Osteoblast (primary cell): ENCODE measurements around the gene SLC30A10. TPM values are rescaled to one million over a fixed set of nuclear protein-coding genes. Genes with fewer than 3 reads are reported as not detected.
"Not testable (repeated sequence)": the region's sequence is repeated elsewhere in the genome, so short reads cannot be mapped to it uniquely, and the experiment has no call there.

Experiments
- DNase-seq: peaks from one replicate; pipeline ENCODE4 v3.0.0; 2011; ENCODE audit warnings: low spot score, mixed read lengths; ENCODE audit not compliant: insufficient read length; ENCODE audit errors: missing footprints
- H2AFZ ChIP-seq: 2 replicates; pipeline ENCODE4 v1.6.0; 2011; ENCODE audit warnings: mild to moderate bottlenecking, low read length
- H3K27ac ChIP-seq: 2 replicates; pipeline ENCODE4 v1.5.1; 2011; ENCODE audit warnings: mild to moderate bottlenecking, low read depth, low read length, moderate library complexity
- H3K27me3 ChIP-seq: 2 replicates; pipeline ENCODE4 v1.6.0; 2012; ENCODE audit warnings: mild to moderate bottlenecking, control low read depth, inconsistent platforms, low read length, moderate library complexity; ENCODE audit not compliant: insufficient read depth
- H3K36me3 ChIP-seq: 2 replicates; pipeline ENCODE4 v1.5.1; 2011; ENCODE audit warnings: mild to moderate bottlenecking, low read length, control low read depth, moderate library complexity; ENCODE audit not compliant: insufficient read depth
- H3K4me1 ChIP-seq: 2 replicates; pipeline ENCODE4 v1.5.1; 2011; ENCODE audit warnings: mild to moderate bottlenecking, low read length, control low read depth, moderate library complexity; ENCODE audit not compliant: insufficient read depth
- H3K4me2 ChIP-seq: 2 replicates; pipeline ENCODE4 v1.6.0; 2011; ENCODE audit warnings: mild to moderate bottlenecking, low read length; ENCODE audit not compliant: insufficient read depth
- H3K4me3 ChIP-seq: fragments of 200-600 bp; sonication (generic); 3 replicates; pipeline ENCODE4 v1.5.1; 2012; ENCODE audit warnings: mild to moderate bottlenecking, low read length, inconsistent platforms; ENCODE audit not compliant: insufficient read depth
- H3K79me2 ChIP-seq: 2 replicates; pipeline ENCODE4 v1.6.0; 2012; ENCODE audit warnings: mild to moderate bottlenecking, low read length, control low read depth, inconsistent platforms; ENCODE audit not compliant: insufficient read depth
- H3K9me3 ChIP-seq: 2 replicates; pipeline ENCODE4 v1.5.1; 2011; ENCODE audit warnings: low read depth, low read length, control low read depth
- H4K20me1 ChIP-seq: 2 replicates; pipeline ENCODE4 v1.6.0; 2012; ENCODE audit warnings: mild to moderate bottlenecking, low read length, control low read depth; ENCODE audit not compliant: insufficient read depth
- total RNA-seq: library from RNA; depleted of rRNA; stranded (reverse); fragments of >200 nt; gene quantifications from 2 replicates; pipeline ENCODE4 v1.2.3, GENCODE V29; 2012
- TF ChIP-seq, protein P1 (sequence below): IDR thresholded peaks from 2 replicates; pipeline ENCODE4 v1.5.1; 2011; ENCODE audit warnings: mild to moderate bottlenecking, low read depth, low read length, moderate library complexity; ENCODE audit errors: extremely low read depth

Gene SLC30A10
- total RNA-seq, 1 donor, result 0.36 TPM

DNA sequence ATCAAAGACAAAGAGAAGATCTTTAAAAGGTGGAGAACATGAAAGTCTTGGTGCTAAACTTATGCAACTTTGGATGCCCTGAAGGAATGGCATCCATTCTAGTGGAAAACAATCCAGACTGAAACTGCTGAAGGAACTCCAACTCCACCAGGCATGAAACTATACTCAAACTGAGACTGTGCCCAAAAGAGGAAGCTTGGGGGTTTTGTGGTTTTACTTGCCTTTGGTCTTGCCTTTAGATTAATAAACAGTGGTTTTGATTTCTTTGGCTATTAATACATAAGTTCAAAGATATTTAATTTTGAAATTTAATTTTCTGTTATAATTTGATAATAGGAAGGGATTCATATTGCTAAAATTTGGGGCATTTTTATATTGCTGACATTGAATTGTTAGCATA lies 17.4 kb upstream of the SLC30A10 start:
- DNase-seq, result no peak
- no peaks in the 10 kb centered on the region for H3K79me2 ChIP-seq
- TF ChIP-seq, protein P1, sequence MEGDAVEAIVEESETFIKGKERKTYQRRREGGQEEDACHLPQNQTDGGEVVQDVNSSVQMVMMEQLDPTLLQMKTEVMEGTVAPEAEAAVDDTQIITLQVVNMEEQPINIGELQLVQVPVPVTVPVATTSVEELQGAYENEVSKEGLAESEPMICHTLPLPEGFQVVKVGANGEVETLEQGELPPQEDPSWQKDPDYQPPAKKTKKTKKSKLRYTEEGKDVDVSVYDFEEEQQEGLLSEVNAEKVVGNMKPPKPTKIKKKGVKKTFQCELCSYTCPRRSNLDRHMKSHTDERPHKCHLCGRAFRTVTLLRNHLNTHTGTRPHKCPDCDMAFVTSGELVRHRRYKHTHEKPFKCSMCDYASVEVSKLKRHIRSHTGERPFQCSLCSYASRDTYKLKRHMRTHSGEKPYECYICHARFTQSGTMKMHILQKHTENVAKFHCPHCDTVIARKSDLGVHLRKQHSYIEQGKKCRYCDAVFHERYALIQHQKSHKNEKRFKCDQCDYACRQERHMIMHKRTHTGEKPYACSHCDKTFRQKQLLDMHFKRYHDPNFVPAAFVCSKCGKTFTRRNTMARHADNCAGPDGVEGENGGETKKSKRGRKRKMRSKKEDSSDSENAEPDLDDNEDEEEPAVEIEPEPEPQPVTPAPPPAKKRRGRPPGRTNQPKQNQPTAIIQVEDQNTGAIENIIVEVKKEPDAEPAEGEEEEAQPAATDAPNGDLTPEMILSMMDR, result no peak

DNA sequence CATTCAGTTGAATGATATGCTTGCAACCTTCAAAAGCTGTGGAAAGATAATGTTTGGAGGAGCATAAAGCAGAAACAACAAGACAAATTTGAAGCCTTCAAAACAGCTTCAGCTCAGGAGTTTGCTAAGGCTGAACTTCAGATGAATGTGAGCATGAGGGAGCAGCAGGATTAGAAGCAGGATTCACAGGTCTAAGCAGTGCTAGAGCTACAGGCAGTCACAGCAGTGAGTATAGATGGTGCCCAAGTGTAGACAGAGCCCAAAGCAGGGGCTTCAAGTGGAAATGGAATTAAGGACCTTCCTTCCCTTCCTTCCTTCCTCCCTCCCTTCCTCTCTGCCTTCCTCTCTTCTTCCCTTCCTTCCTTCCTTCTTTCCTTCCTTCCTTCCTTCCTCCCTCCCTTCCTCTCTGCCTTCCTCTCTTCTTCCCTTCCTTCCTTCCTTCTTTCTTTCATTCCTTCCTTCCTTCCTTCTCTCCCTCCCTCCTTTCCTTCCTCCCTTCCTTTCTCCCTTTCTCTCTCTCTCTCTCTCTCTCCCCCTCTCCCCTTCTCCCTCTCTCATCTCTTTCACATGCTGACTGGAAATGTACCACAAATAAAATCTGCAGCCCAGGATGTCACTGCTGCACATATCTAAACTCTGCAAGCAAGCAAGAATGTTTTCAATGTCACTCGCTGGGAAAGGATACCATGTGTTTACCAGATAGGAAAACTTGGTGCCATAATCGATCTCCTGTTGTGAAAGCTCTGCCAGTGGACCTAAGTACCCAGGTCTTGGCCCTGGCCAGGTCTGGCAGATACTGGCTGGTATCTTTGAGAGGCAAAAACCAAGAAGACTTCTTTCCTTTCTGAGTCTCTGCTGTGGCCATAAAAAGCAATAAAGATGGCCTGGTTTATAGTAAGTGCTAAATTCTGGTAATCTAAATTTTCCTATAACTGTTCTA lies 13.1 kb upstream of the SLC30A10 start:
- H3K9me3 ChIP-seq, result no peaks in the 10 kb centered on the region
- no peak overlapping the region for H2AFZ ChIP-seq
- TF ChIP-seq, protein P1, result no peak
- no peak for DNase-seq
- no peak overlapping the region for H3K4me3 ChIP-seq
- H3K79me2 ChIP-seq, result no peaks in the 10 kb centered on the region
- H3K27me3 ChIP-seq, result no peaks in the 10 kb centered on the region
- no peak overlapping the region for H3K4me2 ChIP-seq
- no peak overlapping the region for H3K27ac ChIP-seq
- H4K20me1 ChIP-seq, result no peaks in the 10 kb centered on the region
- no peaks in the 10 kb centered on the region for H3K36me3 ChIP-seq
- H3K4me1 ChIP-seq, result no peaks in the 10 kb centered on the region

More for the DNA sequence above, 17.4 kb upstream of the SLC30A10 start:
- no peaks in the 10 kb centered on the region for H3K36me3 ChIP-seq
- H3K27ac ChIP-seq, result no peak overlapping the region
- H3K27me3 ChIP-seq, result no peaks in the 10 kb centered on the region
- H4K20me1 ChIP-seq, result no peaks in the 10 kb centered on the region
- H3K9me3 ChIP-seq, result no peaks in the 10 kb centered on the region
- no peak overlapping the region for H3K4me3 ChIP-seq
- H3K4me2 ChIP-seq, result no peak overlapping the region
- H3K4me1 ChIP-seq, result no peaks in the 10 kb centered on the region
- no peak overlapping the region for H2AFZ ChIP-seq

DNA sequence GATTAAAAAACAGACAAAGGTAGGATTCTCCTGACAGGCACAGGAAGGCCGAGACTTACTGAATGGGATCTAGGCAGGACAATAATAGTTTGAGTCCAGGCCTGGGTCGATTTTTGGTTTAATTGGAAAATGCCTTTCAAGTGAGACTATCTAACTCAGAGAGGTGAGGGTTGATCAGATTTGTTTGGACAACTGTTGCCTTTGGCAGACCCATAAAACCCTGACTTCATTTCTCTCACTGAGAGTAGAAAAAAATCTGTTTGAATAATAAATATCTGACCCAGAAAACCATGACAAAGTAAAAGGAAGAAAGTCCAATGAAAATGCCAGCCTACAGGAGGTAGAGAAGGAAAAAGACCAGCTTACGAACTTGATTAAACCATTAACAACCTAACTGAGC lies 12.3 kb upstream of the SLC30A10 start:
- TF ChIP-seq, protein P1, result no peak
- no peak overlapping the region for H3K27ac ChIP-seq
- H3K27me3 ChIP-seq, result no peaks in the 10 kb centered on the region
- H3K79me2 ChIP-seq, result no peaks in the 10 kb centered on the region
- H3K4me2 ChIP-seq, result no peak overlapping the region
- peak; percentile 32 for DNase-seq
- H4K20me1 ChIP-seq, result no peaks in the 10 kb centered on the region
- H3K36me3 ChIP-seq, result no peaks in the 10 kb centered on the region
- H3K4me1 ChIP-seq, result no peaks in the 10 kb centered on the region
- no peak overlapping the region for H3K4me3 ChIP-seq
- H3K9me3 ChIP-seq, result no peaks in the 10 kb centered on the region
- H2AFZ ChIP-seq, result no peak overlapping the region

DNA sequence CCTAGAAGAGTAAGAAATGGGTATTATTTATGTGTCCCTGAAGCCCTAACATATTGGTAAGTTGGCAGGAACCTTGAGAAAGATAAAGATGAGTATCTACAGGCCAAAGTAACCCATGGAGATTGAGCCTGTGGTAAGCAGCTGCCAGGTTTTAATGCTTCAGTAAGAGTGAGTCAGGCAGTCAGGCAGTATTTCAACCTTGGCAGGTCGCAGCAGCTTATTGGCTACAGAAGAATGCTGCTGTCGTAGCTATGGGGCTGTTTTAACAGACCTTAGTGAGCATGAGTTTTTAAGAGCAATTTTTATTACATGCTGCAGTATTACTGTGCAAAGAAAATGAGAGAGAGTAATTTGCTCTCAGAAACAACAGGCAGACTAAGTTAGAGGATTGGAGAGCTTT lies 10.3 kb upstream of the SLC30A10 start:
- Histone ChIP-seq H2AFZ (no peak overlapping the region), H3K79me2 (no peaks in the 10 kb centered on the region), H3K27me3 (no peaks in the 10 kb centered on the region), H3K4me2 (no peak overlapping the region), H3K9me3 (no peaks in the 10 kb centered on the region), H4K20me1 (no peaks in the 10 kb centered on the region), H3K27ac (no peak overlapping the region), H3K4me1 (no peaks in the 10 kb centered on the region), H3K36me3 (no peaks in the 10 kb centered on the region), H3K4me3 (no peak overlapping the region)
- DNase-seq, result peak; percentile 66
- TF ChIP-seq, protein P1, result no peak

DNA sequence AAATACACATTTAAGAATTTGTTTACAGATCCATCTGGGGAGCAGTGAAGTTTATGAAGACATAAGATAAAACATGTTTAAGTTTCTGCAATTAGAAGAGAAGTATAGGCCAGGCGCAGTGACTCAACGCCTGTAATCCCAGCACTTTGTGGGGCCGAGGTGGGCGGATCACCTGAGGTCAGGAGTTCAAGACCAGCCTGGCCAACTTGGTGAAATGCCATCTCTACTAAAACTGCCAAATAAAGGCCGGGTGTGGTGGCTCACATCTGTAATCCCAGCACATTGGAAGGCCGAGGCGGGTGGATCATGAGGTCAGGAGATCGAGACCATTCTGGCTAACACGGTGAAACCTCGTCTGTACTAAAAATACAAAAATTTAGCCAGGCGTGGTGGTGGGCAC lies 5.4 kb upstream of the SLC30A10 start:
- not testable (repeated sequence) for DNase-seq, H3K27me3 ChIP-seq

More for the DNA sequence above, 5.4 kb upstream of the SLC30A10 start:
- not testable (repeated sequence) for H3K4me3 ChIP-seq, H3K79me2 ChIP-seq, H2AFZ ChIP-seq, H3K9me3 ChIP-seq, H3K4me2 ChIP-seq, H3K4me1 ChIP-seq, H3K36me3 ChIP-seq, H3K27ac ChIP-seq, H4K20me1 ChIP-seq
